ENCODE data around the gene ISX. TPM values are rescaled to one million over a fixed set of nuclear protein-coding genes. Genes with fewer than 3 reads are reported as not detected.

ISX gene
- total and polyA plus RNA-seq, 2 donors (not counting 1 experiment from before 2014, with no cell fraction given), result not detected

DNA sequence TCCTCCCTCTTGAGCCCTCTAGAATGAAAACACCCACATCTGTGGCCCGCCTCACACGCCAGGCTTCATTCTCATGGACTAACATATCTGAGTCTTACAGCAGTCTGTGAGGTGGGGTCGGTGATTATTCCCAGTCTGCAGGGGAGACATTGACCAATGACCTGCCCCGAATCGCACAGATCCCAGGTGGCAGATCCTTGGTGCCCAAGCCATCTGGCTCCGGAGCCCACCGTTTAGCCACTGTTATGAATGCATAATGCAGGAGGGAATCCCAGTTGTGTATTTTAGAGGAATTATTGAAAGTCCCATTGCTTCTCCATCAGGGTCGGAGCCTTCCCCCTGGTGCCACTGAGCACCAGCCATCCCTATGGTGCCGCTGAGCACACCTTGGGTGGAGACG lies 47.4 kb downstream of the ISX start:
- H3K4me1 ChIP-seq (ENCODE audit: control insufficient read depth in 2 of 2, insufficient read depth in 2 of 2, low read length in 2 of 2), result no peaks in the 10 kb centered on the region
- H3K79me2 ChIP-seq (ENCODE audit: control insufficient read depth, insufficient read depth, low read length), result no peaks in the 10 kb centered on the region
- H3K27ac ChIP-seq (ENCODE audit: low read length in 2 of 2), result no peak overlapping the region
- Mint-ChIP-seq H3K4me3 (no peak overlapping the region), H3K9me3 (ENCODE audit: insufficient read depth) (peaks cover 5% of the 10 kb centered on the region), H3K27me3 (peaks cover 14% of the 10 kb centered on the region), H3K4me1 (no peaks in the 10 kb centered on the region), H3K27ac (no peak overlapping the region)
- H3K9ac ChIP-seq (ENCODE audit: low read length), result no peak overlapping the region
- H3K4me3 ChIP-seq (ENCODE audit: control extremely low read depth in 1 of 5, extremely low read depth in 1 of 5, insufficient read depth in 1 of 5, low read depth in 2 of 5, low read length in 4 of 5), result no peak overlapping the region
- ChIA-PET CTCF (no interaction called here), POLR2A (no interaction called here)
- 97% methylated on average over 9 of the region's 10 CpGs for WGBS (ENCODE audit: insufficient coverage)
- no peak for DNase-seq
- no peak for TF ChIP-seq EZH2 (IDR thresholded peaks at IDR 0.05; ENCODE audit: borderline replicate concordance, insufficient read depth, low read depth, low read length, poor library complexity, severe bottlenecking)
- H2AFZ ChIP-seq (ENCODE audit: insufficient read depth, low read depth, low read length, poor library complexity, severe bottlenecking), result no peak overlapping the region
- H3K36me3 ChIP-seq (replicated peaks in 1 of 2; ENCODE audit: control extremely low read depth in 1 of 2, control insufficient read depth in 1 of 2, extremely low read depth in 1 of 2, insufficient read depth in 2 of 2, low read length in 1 of 2), result no peaks in the 10 kb centered on the region
- peaks cover 0 to 5% (median 0%) of the 10 kb centered on the region in 4 experiments for H3K27me3 ChIP-seq (replicated peaks in 1 of 4; ENCODE audit: control extremely low read depth in 1 of 4, control insufficient read depth in 3 of 4, insufficient read depth in 4 of 4, low read length in 3 of 4)
- no peak overlapping the region for H3K4me2 ChIP-seq (replicated peaks; ENCODE audit: low read depth, low read length, poor library complexity, severe bottlenecking)
- H4K20me1 ChIP-seq (ENCODE audit: control insufficient read depth, insufficient read depth, low read length, poor library complexity, severe bottlenecking), result no peaks in the 10 kb centered on the region
- H3K9me3 ChIP-seq (ENCODE audit: control extremely low read depth in 1 of 3, control insufficient read depth in 2 of 3, insufficient read depth in 1 of 3, low read length in 2 of 3), result peaks cover 0 to 4% (median 1%) of the 10 kb centered on the region in 3 donors
- intact Hi-C loops (cut with micrococcal nuclease), result no loop called here
- ATAC-seq (ENCODE audit: low read depth), result no peak

DNA sequence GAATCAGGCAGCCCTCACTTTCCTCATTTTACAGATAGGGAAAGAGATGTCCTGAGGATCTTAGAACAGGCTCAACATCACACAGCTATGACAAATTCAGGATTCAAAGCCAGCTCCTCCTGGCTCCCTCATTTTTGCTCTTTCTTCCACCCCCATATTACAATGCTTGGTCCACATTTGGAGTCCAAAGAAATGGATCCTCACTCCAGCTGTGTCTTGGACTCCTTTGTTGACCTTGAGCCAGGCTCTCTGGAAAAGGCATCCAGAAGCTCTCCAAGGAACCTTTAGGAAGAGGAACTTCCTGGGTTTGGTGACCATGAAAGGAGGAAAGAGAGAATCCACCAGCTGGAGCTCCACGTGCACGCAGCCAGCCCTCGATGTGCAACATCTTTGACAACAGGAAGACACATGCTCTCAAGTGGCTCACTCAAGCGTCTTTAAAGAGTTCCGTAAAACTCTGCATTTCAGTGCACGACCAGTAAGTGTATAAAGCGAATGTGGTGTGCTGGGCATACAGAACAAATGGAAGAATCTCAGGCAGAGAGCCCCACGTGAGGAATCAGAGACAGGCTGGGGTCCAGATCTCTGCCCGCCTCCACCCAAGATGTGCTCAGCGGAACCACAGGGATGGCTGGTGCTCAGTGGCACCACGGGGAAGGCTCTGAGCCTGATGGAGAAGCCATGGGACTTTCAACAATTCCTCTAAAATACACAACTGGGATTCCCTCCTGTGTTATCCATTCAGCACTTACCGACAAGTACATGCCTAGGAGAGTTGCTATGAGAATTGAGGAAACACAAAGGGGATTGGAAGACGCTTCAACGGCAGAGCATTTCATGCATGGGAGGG lies 48.4 kb downstream of the ISX start:
- TF ChIP-seq EZH2 (IDR thresholded peaks at IDR 0.05; ENCODE audit: borderline replicate concordance, insufficient read depth, low read depth, low read length, poor library complexity, severe bottlenecking), result no peak
- TF ChIP-seq, protein P1, sequence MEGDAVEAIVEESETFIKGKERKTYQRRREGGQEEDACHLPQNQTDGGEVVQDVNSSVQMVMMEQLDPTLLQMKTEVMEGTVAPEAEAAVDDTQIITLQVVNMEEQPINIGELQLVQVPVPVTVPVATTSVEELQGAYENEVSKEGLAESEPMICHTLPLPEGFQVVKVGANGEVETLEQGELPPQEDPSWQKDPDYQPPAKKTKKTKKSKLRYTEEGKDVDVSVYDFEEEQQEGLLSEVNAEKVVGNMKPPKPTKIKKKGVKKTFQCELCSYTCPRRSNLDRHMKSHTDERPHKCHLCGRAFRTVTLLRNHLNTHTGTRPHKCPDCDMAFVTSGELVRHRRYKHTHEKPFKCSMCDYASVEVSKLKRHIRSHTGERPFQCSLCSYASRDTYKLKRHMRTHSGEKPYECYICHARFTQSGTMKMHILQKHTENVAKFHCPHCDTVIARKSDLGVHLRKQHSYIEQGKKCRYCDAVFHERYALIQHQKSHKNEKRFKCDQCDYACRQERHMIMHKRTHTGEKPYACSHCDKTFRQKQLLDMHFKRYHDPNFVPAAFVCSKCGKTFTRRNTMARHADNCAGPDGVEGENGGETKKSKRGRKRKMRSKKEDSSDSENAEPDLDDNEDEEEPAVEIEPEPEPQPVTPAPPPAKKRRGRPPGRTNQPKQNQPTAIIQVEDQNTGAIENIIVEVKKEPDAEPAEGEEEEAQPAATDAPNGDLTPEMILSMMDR (IDR thresholded peaks at IDR 0.05), result no peak
- Histone ChIP-seq H3K27me3 (replicated peaks in 1 of 4; ENCODE audit: control extremely low read depth in 1 of 4, control insufficient read depth in 3 of 4, insufficient read depth in 4 of 4, low read length in 3 of 4) (peaks cover 0 to 3% (median 0%) of the 10 kb centered on the region in 4 experiments), H3K4me1 (ENCODE audit: control insufficient read depth in 2 of 2, insufficient read depth in 2 of 2, low read length in 2 of 2) (no peaks in the 10 kb centered on the region), H3K27ac (ENCODE audit: low read length in 2 of 2) (no peak overlapping the region), H2AFZ (ENCODE audit: insufficient read depth, low read depth, low read length, poor library complexity, severe bottlenecking) (no peak overlapping the region), H3K79me2 (ENCODE audit: control insufficient read depth, insufficient read depth, low read length) (no peaks in the 10 kb centered on the region), H3K36me3 (replicated peaks in 1 of 2; ENCODE audit: control extremely low read depth in 1 of 2, control insufficient read depth in 1 of 2, extremely low read depth in 1 of 2, insufficient read depth in 2 of 2, low read length in 1 of 2) (no peaks in the 10 kb centered on the region), H3K9me3 (ENCODE audit: control extremely low read depth in 1 of 3, control insufficient read depth in 2 of 3, insufficient read depth in 1 of 3, low read length in 2 of 3) (no peaks in the 10 kb centered on the region), H3K4me3 (ENCODE audit: control extremely low read depth in 1 of 5, extremely low read depth in 1 of 5, insufficient read depth in 1 of 5, low read depth in 2 of 5, low read length in 4 of 5) (no peak overlapping the region), H4K20me1 (ENCODE audit: control insufficient read depth, insufficient read depth, low read length, poor library complexity, severe bottlenecking) (no peaks in the 10 kb centered on the region), H3K4me2 (replicated peaks; ENCODE audit: low read depth, low read length, poor library complexity, severe bottlenecking) (no peak overlapping the region), H3K9ac (ENCODE audit: low read length) (no peak overlapping the region)
- Mint-ChIP-seq H3K9me3 (ENCODE audit: insufficient read depth) (no peaks in the 10 kb centered on the region), H3K4me1 (no peaks in the 10 kb centered on the region), H3K27ac (no peak overlapping the region), H3K4me3 (no peak overlapping the region), H3K27me3 (peaks cover 5% of the 10 kb centered on the region)
- POLR2A ChIA-PET, result no interaction called here
- DNase-seq (no peak), ATAC-seq (ENCODE audit: low read depth) (no peak)
- intact Hi-C loops (cut with micrococcal nuclease), result no loop called here
- CTCF ChIA-PET, result no interaction called here
- WGBS (ENCODE audit: insufficient coverage), result 62% methylated on average over 13 of the region's 14 CpGs
